Ovary (tissue), 3 donors: ENCODE data around the gene MAD1L1.

Experiments
- CTCF ChIP-seq, 3 donors: fragments of 450-650 bp in 2 of 3; fragments of 200-600 bp in 1 of 3; IDR thresholded peaks; one replicate each; pipeline versions ENCODE4 v1.5.1 to v1.8.0; 2016 to 2022; ENCODE audit warnings: antibody characterized with exemption in 3 of 3, mild to moderate bottlenecking in 1 of 3
- POLR2A ChIP-seq: fragments of 450-650 bp; IDR thresholded peaks from one replicate; pipeline ENCODE4 v1.6.1; 2017; ENCODE audit warnings: antibody characterized with exemption, mild to moderate bottlenecking, moderate library complexity
- donor health status: DM: no; HTN: no; CAD: no.

GRCh38 chr7:2140216-2141020 is 92.3 kb downstream of the MAD1L1 start:
- no peak for TF ChIP-seq POLR2A
- no peak for TF ChIP-seq CTCF (IDR thresholded peaks at IDR 0.05)
